ENCODE measurements around the gene S1PR5. TPM values are rescaled to one million over a fixed set of nuclear protein-coding genes. Genes with fewer than 3 reads are reported as not detected.

Gene S1PR5
- total and polyA plus RNA-seq, 8 donors, result 0.20 to 1.8 (median 0.86) TPM

DNA sequence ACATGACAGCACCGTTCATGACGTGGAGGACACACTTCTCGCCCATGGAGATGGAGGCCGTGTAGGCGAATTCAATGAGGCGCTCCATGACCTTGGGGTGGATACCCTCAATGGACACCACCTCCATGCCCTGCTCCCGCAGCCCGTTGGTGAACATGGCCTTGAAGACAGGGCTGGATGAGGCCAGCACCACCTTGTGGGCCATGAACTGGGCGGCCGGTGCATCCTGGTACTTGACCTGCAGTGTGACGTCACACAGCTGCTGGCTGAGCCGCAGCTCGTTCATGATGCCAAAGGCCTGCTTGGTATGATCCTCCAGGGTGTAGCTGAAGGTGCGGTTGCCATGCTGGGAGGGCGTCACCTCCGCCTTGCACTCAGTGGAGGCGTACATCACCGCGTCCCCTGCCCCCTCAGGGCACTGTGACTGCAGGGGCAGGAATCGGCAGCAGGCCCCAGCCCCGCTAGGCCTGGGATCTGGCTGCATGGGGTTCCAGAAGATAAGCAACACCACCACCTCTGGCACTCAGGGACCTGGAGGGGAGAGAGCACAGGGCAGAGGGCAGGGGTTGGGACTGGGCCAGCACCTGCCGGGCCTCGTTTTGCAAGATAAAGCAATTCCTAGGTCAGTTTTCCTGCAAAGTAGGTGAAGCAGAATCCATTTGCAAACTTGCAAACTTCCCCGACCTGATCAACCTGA, 17.5 kb downstream of the S1PR5 start:
- TF ChIP-seq, protein P1, sequence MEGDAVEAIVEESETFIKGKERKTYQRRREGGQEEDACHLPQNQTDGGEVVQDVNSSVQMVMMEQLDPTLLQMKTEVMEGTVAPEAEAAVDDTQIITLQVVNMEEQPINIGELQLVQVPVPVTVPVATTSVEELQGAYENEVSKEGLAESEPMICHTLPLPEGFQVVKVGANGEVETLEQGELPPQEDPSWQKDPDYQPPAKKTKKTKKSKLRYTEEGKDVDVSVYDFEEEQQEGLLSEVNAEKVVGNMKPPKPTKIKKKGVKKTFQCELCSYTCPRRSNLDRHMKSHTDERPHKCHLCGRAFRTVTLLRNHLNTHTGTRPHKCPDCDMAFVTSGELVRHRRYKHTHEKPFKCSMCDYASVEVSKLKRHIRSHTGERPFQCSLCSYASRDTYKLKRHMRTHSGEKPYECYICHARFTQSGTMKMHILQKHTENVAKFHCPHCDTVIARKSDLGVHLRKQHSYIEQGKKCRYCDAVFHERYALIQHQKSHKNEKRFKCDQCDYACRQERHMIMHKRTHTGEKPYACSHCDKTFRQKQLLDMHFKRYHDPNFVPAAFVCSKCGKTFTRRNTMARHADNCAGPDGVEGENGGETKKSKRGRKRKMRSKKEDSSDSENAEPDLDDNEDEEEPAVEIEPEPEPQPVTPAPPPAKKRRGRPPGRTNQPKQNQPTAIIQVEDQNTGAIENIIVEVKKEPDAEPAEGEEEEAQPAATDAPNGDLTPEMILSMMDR (IDR thresholded peaks at IDR 0.05), result no peak
- H3K4me1 ChIP-seq, result peaks cover 12 to 60% of the 10 kb centered on the region in 2 donors
- intact Hi-C loops (cut with DNase I), result no loop called here
- no peak overlapping the region for H3K27ac ChIP-seq
- DNase-seq (no peak), ATAC-seq (no peak)
- no peaks in the 10 kb centered on the region for H3K27me3 ChIP-seq
- peaks cover 0 to 53% of the 10 kb centered on the region in 2 donors for H3K36me3 ChIP-seq
- no peak overlapping the region for H3K4me3 ChIP-seq
- H3K9me3 ChIP-seq, result no peaks in the 10 kb centered on the region

DNA sequence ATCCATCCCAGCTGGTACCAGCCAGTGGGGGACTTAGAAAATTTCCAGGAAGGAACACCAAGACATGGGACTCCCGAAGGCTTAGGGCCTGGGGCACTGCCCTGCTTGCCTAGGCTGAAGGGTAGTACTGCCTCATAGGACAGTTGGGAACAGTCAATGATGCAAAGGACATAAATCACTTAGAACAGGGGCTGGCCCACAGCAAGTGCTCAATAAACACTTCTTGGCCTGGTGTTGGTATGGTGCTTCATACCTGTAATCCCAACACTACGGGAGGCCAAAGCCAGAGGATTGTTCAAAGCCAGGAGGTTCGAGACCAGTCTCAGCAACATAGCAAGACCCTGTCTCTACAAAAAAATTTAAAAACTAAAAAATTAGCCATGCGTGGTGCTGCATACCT, 19.9 kb downstream of the S1PR5 start:
- ATAC-seq (no peak), DNase-seq (no peak)
- intact Hi-C loops (cut with DNase I), result no loop called here
- peaks cover 0 to 76% of the 10 kb centered on the region in 2 donors for H3K36me3 ChIP-seq
- H3K27ac ChIP-seq, result no peak overlapping the region
- H3K4me3 ChIP-seq, result no peak overlapping the region
- peaks cover 12 to 50% of the 10 kb centered on the region in 2 donors for H3K4me1 ChIP-seq
- TF ChIP-seq, protein P1 (IDR thresholded peaks at IDR 0.05), result no peak
- H3K9me3 ChIP-seq, result no peaks in the 10 kb centered on the region
- H3K27me3 ChIP-seq, result no peaks in the 10 kb centered on the region

DNA sequence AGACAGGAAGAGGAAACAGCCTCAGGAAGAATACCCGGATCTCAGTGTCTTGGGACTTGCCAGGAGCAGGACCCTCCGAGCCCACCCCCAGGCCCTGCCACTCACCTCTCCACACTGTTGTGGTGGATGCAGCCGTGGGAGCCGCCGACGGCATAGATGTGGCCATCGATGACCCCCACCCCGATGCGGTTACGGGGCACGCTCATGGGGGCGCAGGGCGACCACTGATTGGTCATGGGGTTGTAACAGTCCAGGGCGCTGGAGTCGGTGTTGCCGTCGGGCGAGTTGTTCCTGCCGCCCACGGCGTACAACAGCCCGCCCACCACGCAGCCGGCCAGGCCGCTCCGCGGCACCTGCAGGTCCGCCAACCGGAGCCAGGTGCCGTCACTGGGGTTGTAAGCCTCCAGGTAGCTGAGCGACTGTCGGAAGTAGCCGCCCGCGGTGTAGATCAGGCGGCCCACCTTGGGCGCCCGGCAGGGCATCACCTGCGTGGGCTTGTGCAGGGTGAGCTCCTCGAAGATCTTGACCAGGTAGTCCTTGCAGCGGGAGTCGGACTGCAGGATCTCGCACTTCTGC, 25.7 kb downstream of the S1PR5 start:
- no peak overlapping the region for H3K4me3 ChIP-seq
- DNase-seq (no peak), ATAC-seq (no peak)
- TF ChIP-seq, protein P1 (IDR thresholded peaks at IDR 0.05), result no peak
- intact Hi-C loops (cut with DNase I), result no loop called here
- no peaks in the 10 kb centered on the region for H3K27me3 ChIP-seq
- H3K27ac ChIP-seq, result no peak overlapping the region
- H3K36me3 ChIP-seq, result peaks cover 0 to 100% of the 10 kb centered on the region in 2 donors
- H3K4me1 ChIP-seq, result peaks cover 0 to 3% of the 10 kb centered on the region in 2 donors
- no peaks in the 10 kb centered on the region for H3K9me3 ChIP-seq

DNA sequence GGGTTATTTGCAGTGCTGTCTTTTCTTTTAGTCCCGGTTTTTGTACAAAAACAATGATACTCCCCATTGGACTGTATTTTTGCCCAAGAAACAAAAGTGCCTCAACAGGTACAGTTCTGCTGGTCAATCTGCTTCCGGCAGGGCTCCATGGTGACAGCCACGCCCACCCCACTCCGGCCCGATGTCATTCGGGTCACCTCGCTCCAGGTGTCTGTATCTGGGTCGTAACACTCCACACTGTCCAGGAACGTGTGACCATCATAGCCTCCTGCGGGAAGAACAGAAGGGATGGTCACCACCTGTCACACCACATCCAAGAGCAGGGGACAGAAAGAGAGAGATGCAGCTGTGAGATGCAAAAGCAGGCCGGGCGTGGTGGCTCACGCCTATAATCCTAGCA, 30.7 kb downstream of the S1PR5 start:
- no peak overlapping the region for H3K4me3 ChIP-seq
- no peaks in the 10 kb centered on the region for H3K27me3 ChIP-seq
- no peak overlapping the region for H3K27ac ChIP-seq
- peaks cover 0 to 77% of the 10 kb centered on the region in 2 donors for H3K36me3 ChIP-seq
- H3K4me1 ChIP-seq, result peaks cover 0 to 8% of the 10 kb centered on the region in 2 donors
- DNase-seq (no peak), ATAC-seq (no peak)
- TF ChIP-seq, protein P1 (IDR thresholded peaks at IDR 0.05), result no peak
- no peaks in the 10 kb centered on the region for H3K9me3 ChIP-seq
- intact Hi-C loops (cut with DNase I), result no loop called here

DNA sequence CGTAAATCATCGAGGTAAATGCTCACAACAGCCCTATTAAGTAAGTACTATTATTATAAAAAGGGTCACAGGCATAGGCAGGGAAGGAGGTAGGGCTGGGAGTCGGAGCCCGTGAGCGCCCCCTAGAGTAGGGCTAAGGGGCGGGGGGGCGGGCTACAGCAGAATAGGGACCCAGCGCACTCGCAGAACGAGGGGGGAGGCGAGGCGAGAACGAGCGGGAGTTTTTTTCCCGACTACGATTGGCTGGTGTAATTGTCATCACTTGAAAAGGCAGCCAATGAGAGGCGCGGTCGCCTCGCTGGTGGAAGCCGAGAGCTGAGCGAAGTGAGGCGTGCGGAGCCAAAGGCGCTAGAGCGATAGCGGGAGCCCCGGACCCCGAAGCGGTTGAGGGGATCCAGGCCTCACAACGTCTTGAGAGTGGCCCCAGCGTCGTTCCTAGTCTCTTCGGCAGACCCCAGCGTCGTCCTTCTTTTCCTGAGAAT, 38.3 kb downstream of the S1PR5 start:
- Histone ChIP-seq H3K36me3 (peaks cover 0 to 1% of the 10 kb centered on the region in 2 donors), H3K27me3 (no peaks in the 10 kb centered on the region), H3K4me1 (peaks cover 4 to 17% of the 10 kb centered on the region in 2 donors), H3K27ac (no peak overlapping the region), H3K4me3 (peak overlapping the region in 1 of 2 donors; percentile 26), H3K9me3 (no peaks in the 10 kb centered on the region)
- ATAC-seq (peak; percentile 96), DNase-seq (peak; percentile 68 to 90 (median 88))
- intact Hi-C loops (cut with DNase I), result no loop called here
- TF ChIP-seq, protein P1 (IDR thresholded peaks at IDR 0.05), result peak; percentile 61 to 77

All from left lung (tissue), 10 donors.